Stimulated activated CD4-positive, alpha-beta T cell treated with anti-CD3 and anti-CD28 coated beads, Interleukin-12 subunit alpha, Interleukin-12 subunit beta, amount 100 ng/mL, for 24 hours (primary cell): ENCODE measurements around the gene WBP4.
A peak's percentile ranks its signal among the peaks of the same experiment; 100 is the strongest.
"Not testable (repeated sequence)": the region's sequence is repeated elsewhere in the genome, so short reads cannot be mapped to it uniquely, and the experiment has no call there.

Experiments used
- DNase-seq, 2 experiments: peaks; one replicate each; pipeline ENCODE4 v3.0.0-alpha.2; 2020; ENCODE audit warnings: low read depth in 2 of 2

Gene WBP4

GRCh38 chr13:41085961-41086585, 24.8 kb downstream of the WBP4 start:
- no peak for DNase-seq

- DNase-seq = not testable (repeated sequence)
Measured at GRCh38 chr13:41095681-41096080, 34.4 kb downstream of the WBP4 start.

GRCh38 chr13:41098761-41099160, 37.5 kb downstream of the WBP4 start:
- no peak for DNase-seq

DNA sequence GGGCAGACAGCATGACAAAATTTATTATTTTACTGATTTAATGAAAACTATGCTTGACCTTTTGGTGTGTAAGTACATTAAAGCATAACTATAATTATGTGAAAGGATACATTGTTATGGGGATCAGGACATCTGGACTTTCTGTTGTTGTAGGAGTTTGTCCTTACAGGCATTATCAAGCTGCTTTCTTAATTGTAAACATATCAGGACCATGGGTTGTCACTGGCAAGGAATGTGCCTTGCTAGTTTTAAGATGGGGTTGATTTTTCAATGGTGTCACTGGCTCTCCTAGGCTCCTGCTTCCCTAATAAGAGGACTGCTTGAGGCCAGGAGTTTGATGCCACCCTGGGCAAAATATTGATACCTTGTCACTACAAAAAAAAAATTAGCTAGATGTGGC, 38.7 kb downstream of the WBP4 start:
- DNase-seq = no peak

DNA sequence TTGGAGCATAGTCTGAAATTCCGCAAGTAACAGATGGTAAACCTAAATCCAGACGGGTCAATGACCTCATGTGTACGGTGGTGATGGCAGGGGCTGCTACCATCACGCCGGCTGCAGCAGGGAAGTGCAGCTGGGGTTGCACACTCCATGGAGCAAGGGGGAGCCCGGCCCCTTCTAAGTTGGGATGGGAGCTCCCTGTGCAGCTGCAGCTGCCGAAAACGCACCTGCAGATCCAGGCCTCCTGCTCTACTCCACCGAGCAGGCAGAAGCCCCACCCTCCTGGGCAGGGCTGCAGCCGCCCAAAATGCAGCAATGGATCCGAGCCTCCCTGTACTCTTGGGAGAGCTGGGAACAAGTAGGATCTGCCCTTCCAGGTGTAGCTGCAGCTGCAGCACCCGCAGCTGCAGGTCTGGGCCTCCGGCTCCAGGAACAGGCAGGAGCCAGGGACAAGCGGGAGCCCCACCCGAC, 45.8 kb downstream of the WBP4 start:
- no peak for DNase-seq

- DNase-seq = no peak
Measured at GRCh38 chr13:41107584-41108014, 46.3 kb downstream of the WBP4 start.

DNA sequence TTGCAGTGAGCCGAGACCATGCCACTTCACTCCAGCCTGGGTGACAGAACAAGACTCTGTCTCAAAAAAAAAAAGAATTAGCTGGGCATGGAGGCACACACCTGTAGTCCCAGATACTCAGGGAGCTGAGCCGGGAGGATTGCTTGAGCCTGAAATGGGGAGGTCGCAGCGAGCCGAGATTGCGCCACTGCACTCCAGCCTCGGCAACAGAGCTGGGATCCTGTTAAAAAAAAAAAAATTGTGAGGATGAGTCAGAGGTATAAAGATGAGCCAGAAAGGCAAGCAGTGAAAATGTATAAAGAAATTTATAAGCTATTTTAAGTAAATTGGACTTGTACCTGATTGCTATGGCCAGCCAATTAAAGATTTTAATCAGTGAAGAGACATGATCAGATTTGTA, 50.1 kb downstream of the WBP4 start:
- no peak for DNase-seq

GRCh38 chr13:41117869-41118268, 56.6 kb downstream of the WBP4 start:
- no peak for DNase-seq

GRCh38 chr13:41122838-41123237, 61.5 kb downstream of the WBP4 start:
- no peak for DNase-seq

GRCh38 chr13:41127701-41128100, 66.4 kb downstream of the WBP4 start:
- no peak for DNase-seq

GRCh38 chr13:41130356-41130755, 69.0 kb downstream of the WBP4 start:
- DNase-seq = no peak

GRCh38 chr13:41131189-41131588, 69.9 kb downstream of the WBP4 start:
- DNase-seq = not testable (repeated sequence)

GRCh38 chr13:41131660-41132511, 70.6 kb downstream of the WBP4 start:
- DNase-seq = peak in 1 of 2 experiments; percentile 10

DNA sequence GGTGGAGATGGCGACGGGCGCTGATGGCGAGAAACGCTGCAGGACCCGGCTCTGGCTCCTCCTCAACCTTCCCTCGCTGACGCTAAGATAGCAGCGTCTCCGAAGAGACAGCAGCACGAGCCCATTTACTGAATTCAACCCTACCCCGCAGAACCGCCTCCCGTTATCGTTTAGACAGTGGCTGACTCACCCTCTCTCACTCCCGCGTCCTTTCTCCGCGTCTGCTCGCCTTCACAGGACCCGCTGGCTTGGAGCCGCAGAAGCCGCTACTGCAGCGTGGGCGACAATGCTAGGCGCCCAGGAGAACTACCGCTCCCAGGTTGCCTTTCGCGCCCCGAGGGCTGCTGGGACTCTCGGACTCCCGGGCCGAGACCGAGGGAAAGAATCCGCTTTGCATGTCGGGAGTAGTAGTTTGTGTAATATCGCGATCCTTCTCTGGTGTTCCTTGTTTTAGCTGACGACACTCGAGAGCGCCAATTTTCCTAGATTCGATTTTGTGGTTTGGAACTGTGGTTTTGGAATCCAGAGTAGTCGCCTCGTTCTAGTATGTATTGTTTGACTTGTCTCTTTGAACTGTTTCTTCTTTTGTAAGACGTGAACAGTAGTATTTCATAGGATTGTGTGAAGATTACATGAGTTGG, 71.3 kb downstream of the WBP4 start, which contains the start of gene KBTBD6:
KBTBD6 (minus strand) TSS at position 291 of the 641 bp plus-strand sequence. CDS start 291 bp downstream, outside the sequence.
- peak; percentile 91 to 94 for DNase-seq
